Calu3 (cell line): ENCODE measurements around the gene RPS6KA5. TPM values are rescaled to one million over a fixed set of nuclear protein-coding genes. Genes with fewer than 3 reads are reported as not detected.
"Not testable (repeated sequence)": the region's sequence is repeated elsewhere in the genome, so short reads cannot be mapped to it uniquely, and the experiment has no call there.

ENCODE experiments used
- BruUV-seq: library from RNA; stranded (reverse); fragments of 400-500 nt; replicated peaks from 2 replicates; lab custom pipeline; 2021; lab: Mats Ljungman, UMichigan
- CTCF ChIA-PET: fragments of 300-600 bp; sonication (Branson Sonifier 250); formaldehyde crosslinking; loops from one replicate; lab custom pipeline; 2022; ENCODE audit warnings: antibody characterized with exemption; lab: Charles Lee
- DNase-seq: peaks from one replicate; pipeline ENCODE4 v3.0.0; 2022
- H3K27ac Mint-ChIP-seq: one replicate; pipeline ENCODE4 v1.8.0; 2022; ENCODE audit warnings: mixed read lengths; ENCODE audit not compliant: unreplicated experiment
- H3K27me3 Mint-ChIP-seq: one replicate; pipeline ENCODE4 v1.8.0; 2022; ENCODE audit warnings: mixed read lengths; ENCODE audit not compliant: unreplicated experiment
- H3K36me3 Mint-ChIP-seq: one replicate; pipeline ENCODE4 v1.8.0; 2022; ENCODE audit warnings: mild to moderate bottlenecking, moderate library complexity, mixed read lengths; ENCODE audit not compliant: insufficient read depth, unreplicated experiment
- H3K4me1 Mint-ChIP-seq: one replicate; pipeline ENCODE4 v1.8.0; 2022; ENCODE audit warnings: mild to moderate bottlenecking, low read depth, mixed read lengths; ENCODE audit not compliant: unreplicated experiment
- H3K4me3 Mint-ChIP-seq: one replicate; pipeline ENCODE4 v1.8.0; 2022; ENCODE audit warnings: mild to moderate bottlenecking, low read depth, moderate library complexity, mixed read lengths; ENCODE audit not compliant: unreplicated experiment
- H3K9me3 Mint-ChIP-seq: one replicate; pipeline ENCODE4 v1.8.0; 2022; ENCODE audit warnings: low read depth, mixed read lengths; ENCODE audit not compliant: unreplicated experiment
- intact Hi-C: fragments of 100-400 bp; cut with micrococcal nuclease; formaldehyde crosslinking; loops from one replicate; pipeline ENCODE4 v1.10.0; 2022; ENCODE audit not compliant: unreplicated experiment
- total RNA-seq: library from RNA; stranded (reverse); gene quantifications from 2 replicates; pipeline ENCODE4 v1.2.3, GENCODE V29; 2022
- TF ChIP-seq, protein P1 (sequence below): fragments of 200-600 bp; IDR thresholded peaks from one replicate; pipeline ENCODE4 v1.8.0; 2022; ENCODE audit warnings: antibody characterized with exemption; ENCODE audit not compliant: unreplicated experiment

RPS6KA5 gene
- total RNA-seq, 1 experiment from 2014 or later, result 10.3 TPM

DNA sequence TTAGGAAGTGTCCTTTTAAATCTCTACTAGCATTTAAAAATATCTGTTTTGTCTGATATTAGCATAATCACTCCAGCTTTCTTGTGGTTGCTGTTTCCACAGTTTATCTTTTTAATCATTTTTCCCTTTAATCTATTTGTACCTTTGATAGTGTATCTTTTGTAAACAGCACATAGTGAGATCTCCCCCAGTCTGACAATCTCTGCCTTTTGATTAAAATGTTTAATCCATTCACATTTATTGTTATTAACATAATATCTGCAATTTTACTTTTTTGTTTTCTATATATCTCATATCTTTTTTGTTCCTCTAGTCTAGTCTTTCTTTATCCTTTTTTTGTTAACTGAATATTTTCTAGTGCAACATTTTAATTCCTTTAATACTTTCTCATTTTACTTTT, 104.2 kb downstream of the RPS6KA5 start:
- intact Hi-C loops, result no loop called here
- no peak overlapping the region for H3K4me3 Mint-ChIP-seq

DNA sequence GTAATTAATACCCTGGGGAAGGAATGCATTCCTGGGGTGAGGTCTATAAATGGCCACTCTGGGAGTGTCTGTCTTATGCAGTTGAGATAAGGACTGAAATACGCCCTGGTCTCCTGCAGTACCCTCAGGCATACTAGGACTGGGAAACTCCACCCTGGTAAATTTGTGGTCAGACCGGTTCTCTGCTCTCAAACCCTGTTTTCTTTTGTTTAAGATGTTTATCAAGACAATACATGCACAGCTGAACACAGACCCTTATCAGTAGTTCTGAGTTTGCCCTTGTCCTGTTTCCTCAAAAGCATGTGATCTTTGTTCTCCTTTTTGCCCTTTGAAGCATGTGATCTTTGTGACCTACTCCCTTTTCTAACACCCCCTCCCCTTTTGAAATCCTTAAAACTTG, 106.8 kb downstream of the RPS6KA5 start:
- peak; percentile 23 for DNase-seq
- H3K27me3 Mint-ChIP-seq, H3K4me1 Mint-ChIP-seq, BruUV-seq, CTCF ChIA-PET, H3K36me3 Mint-ChIP-seq, intact Hi-C loops, H3K4me3 Mint-ChIP-seq: not testable (repeated sequence)
- Mint-ChIP-seq H3K27ac (peak overlapping the region; percentile 23), H3K9me3 (peaks cover 12% of the 10 kb centered on the region)

More for the DNA sequence above, 104.2 kb downstream of the RPS6KA5 start:
- CTCF ChIA-PET, result no interaction called here
- peaks cover 8% of the 10 kb centered on the region for H3K4me1 Mint-ChIP-seq
- H3K36me3 Mint-ChIP-seq, result peaks cover 6% of the 10 kb centered on the region
- H3K27me3 Mint-ChIP-seq, result no peaks in the 10 kb centered on the region
- DNase-seq, result no peak
- no TSS peak for BruUV-seq
- peaks cover 12% of the 10 kb centered on the region for H3K9me3 Mint-ChIP-seq
- TF ChIP-seq, protein P1, sequence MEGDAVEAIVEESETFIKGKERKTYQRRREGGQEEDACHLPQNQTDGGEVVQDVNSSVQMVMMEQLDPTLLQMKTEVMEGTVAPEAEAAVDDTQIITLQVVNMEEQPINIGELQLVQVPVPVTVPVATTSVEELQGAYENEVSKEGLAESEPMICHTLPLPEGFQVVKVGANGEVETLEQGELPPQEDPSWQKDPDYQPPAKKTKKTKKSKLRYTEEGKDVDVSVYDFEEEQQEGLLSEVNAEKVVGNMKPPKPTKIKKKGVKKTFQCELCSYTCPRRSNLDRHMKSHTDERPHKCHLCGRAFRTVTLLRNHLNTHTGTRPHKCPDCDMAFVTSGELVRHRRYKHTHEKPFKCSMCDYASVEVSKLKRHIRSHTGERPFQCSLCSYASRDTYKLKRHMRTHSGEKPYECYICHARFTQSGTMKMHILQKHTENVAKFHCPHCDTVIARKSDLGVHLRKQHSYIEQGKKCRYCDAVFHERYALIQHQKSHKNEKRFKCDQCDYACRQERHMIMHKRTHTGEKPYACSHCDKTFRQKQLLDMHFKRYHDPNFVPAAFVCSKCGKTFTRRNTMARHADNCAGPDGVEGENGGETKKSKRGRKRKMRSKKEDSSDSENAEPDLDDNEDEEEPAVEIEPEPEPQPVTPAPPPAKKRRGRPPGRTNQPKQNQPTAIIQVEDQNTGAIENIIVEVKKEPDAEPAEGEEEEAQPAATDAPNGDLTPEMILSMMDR, result no peak
- H3K27ac Mint-ChIP-seq, result no peak overlapping the region

DNA sequence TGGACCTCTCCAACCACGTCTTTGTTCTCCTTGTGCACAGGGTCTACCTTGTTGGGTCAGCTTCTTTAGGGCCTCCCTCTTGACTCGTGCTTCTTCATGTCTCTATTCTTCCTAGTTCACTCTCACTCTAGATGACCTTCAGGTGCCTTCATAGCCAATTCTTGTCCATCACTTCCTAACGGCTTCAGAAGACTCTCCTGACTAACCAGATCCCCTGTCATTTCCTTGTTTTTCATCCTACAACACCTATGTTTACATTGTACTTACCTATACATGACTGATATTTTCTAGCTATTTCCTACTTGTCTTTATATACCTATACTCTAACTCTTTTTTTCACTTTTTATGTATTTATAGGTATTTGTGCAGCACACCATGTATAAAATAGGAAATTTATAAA, 117.1 kb downstream of the RPS6KA5 start:
- intact Hi-C loops, result no loop called here
- TF ChIP-seq, protein P1, result no peak
- no peaks in the 10 kb centered on the region for H3K27me3 Mint-ChIP-seq
- no peaks in the 10 kb centered on the region for H3K36me3 Mint-ChIP-seq
- no peak overlapping the region for H3K27ac Mint-ChIP-seq
- no peak for DNase-seq
- no TSS peak for BruUV-seq
- no peak overlapping the region for H3K4me3 Mint-ChIP-seq
- H3K9me3 Mint-ChIP-seq, result peaks cover 10% of the 10 kb centered on the region
- CTCF ChIA-PET, result no interaction called here
- no peaks in the 10 kb centered on the region for H3K4me1 Mint-ChIP-seq

DNA sequence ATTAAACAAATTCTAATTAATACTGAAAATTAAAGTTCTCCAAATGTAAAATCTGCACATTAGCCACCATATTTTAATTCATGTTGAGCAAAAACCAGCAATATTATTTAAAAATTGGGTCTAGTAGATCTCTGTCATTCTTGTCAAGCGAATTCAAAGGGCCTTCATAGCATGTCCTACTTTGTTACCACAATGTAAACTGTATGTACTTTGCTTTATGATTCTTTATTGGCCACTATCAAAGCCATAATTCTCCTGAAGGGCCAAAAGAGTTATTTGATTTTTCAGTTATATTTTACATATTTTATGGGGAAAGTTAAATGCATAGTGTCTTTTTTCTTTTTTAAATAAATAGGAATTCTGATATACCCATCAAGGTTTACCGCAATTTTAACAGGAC, 117.9 kb downstream of the RPS6KA5 start:
- no peak for DNase-seq
- intact Hi-C loops, result no loop called here
- TF ChIP-seq, protein P1, result no peak
- H3K9me3 Mint-ChIP-seq, result peaks cover 10% of the 10 kb centered on the region
- H3K27ac Mint-ChIP-seq, result no peak overlapping the region
- H3K27me3 Mint-ChIP-seq, result no peaks in the 10 kb centered on the region
- BruUV-seq, result no TSS peak
- no peak overlapping the region for H3K4me3 Mint-ChIP-seq
- H3K36me3 Mint-ChIP-seq, result no peaks in the 10 kb centered on the region
- no peaks in the 10 kb centered on the region for H3K4me1 Mint-ChIP-seq
- CTCF ChIA-PET, result no interaction called here

DNA sequence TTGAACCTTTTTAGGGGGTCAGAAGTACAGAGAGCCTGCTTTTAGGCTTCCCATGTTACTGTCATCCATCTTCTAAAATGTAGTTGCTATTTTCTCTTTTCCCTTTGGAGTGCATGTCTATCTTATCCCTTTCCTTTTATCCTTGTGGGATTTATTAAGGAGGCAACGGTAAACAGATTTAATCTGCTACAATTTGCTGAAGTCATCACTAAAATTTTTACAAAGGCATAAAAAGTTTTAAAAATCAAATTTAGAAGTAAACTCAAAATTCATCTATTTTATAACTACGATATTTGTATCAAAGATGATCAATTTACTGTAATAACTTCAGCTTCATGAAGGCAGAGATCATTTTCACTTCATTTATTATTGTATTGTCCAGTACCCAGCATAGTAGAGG, 118.7 kb downstream of the RPS6KA5 start:
- no peak for DNase-seq
- Mint-ChIP-seq H3K36me3 (no peaks in the 10 kb centered on the region), H3K4me3 (no peak overlapping the region), H3K27me3 (no peaks in the 10 kb centered on the region), H3K4me1 (no peaks in the 10 kb centered on the region), H3K9me3 (peaks cover 18% of the 10 kb centered on the region), H3K27ac (no peak overlapping the region)
- TF ChIP-seq, protein P1, result no peak
- CTCF ChIA-PET, result no interaction called here
- no TSS peak for BruUV-seq
- intact Hi-C loops, result no loop called here
